Upper lobe of right lung (tissue), 1 donor: ENCODE data around the gene EIF5AL1. TPM values are rescaled to one million over a fixed set of nuclear protein-coding genes. Genes with fewer than 3 reads are reported as not detected.
"Not testable (repeated sequence)": the region's sequence is repeated elsewhere in the genome, so short reads cannot be mapped to it uniquely, and the experiment has no call there.

ENCODE experiments used
- ATAC-seq: fragments of 200-7000 bp; cut with Tn5 transposase; one replicate; pipeline ENCODE4 v1.9.1; 2020; ENCODE audit warnings: mild to moderate bottlenecking, moderate library complexity
- DNase-seq: peaks from one replicate; pipeline ENCODE4 v3.0.0-alpha.2; 2020
- H3K27ac ChIP-seq: fragments of 200-600 bp; one replicate; pipeline ENCODE4 v1.8.0; 2022
- H3K27me3 ChIP-seq: fragments of 200-600 bp; one replicate; pipeline ENCODE4 v1.8.0; 2022; ENCODE audit warnings: mild to moderate bottlenecking
- H3K36me3 ChIP-seq: fragments of 200-600 bp; one replicate; pipeline ENCODE4 v1.8.0; 2022
- H3K4me1 ChIP-seq: fragments of 200-600 bp; one replicate; pipeline ENCODE4 v1.8.0; 2022
- H3K4me3 ChIP-seq: fragments of 200-600 bp; one replicate; pipeline ENCODE4 v1.8.0; 2022; ENCODE audit warnings: mild to moderate bottlenecking
- H3K9me3 ChIP-seq: fragments of 200-600 bp; one replicate; pipeline ENCODE4 v1.8.0; 2022
- CTCF ChIP-seq: fragments of 200-600 bp; IDR thresholded peaks from one replicate; pipeline ENCODE4 v1.8.0; 2022; ENCODE audit warnings: antibody characterized with exemption
- intact Hi-C: fragments of 100-400 bp; cut with DNase I; formaldehyde crosslinking; loops from one replicate; pipeline ENCODE4 v1.11.0; 2022
- long read RNA-seq: library from polyadenylated mRNA; unstranded; transcript quantifications from one replicate; pipeline ENCODE4 v2.0.0, GENCODE V29; 2021
- total RNA-seq: library from RNA; stranded (reverse); fragmentation: NEBNext Ultra II Directional; extraction: Animal tissue kit (Norgen Biotek cat#: 25700); gene quantifications from one replicate; pipeline ENCODE4 v1.2.1, GENCODE V29; 2021
- donor health status: DM: no; HTN: yes; CAD: no; lungs with severe emphysema.

EIF5AL1 gene
- total RNA-seq, result 0.14 TPM
- long read RNA-seq, result 0 reads

DNA sequence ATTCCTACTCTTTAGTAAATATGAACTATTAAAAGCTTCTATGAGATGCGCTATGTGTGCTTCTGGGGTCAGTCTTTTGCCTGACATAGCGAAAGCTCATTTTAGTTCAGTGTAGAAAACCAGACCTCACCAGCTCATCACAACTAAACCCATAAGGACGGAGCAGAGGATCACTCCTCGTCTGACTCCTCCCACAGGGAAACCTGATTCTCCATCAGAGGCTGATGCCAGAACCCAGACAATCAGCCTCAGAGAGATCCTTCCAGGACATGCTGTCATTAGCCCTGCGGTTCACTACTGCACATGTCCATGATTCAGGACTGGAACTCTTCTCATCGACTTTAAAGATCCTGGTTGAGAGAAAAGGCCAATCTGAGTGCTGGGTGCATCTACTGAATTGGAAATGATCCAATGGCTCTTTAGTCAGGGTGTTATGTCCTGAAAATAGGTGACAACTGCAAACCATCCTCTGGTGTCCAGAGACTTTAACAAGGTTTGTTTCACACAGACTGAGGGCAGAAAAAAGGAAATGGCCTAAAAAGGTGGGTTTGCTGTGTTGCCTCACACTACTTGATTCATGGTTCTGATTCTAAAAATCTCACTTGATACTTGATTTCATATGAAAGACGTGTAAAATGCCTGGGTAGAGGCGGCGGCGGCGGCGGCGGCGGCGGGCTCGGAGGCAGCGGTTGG lies at the start of gene EIF5AL1:
EIF5AL1 (plus strand) TSS at position 643 of the 693 bp plus-strand sequence. CDS start 117 bp downstream, outside the sequence.
- H3K27ac ChIP-seq, intact Hi-C loops, H3K4me3 ChIP-seq, H3K27me3 ChIP-seq, ATAC-seq, DNase-seq, H3K9me3 ChIP-seq, H3K36me3 ChIP-seq, H3K4me1 ChIP-seq: not testable (repeated sequence)

DNA sequence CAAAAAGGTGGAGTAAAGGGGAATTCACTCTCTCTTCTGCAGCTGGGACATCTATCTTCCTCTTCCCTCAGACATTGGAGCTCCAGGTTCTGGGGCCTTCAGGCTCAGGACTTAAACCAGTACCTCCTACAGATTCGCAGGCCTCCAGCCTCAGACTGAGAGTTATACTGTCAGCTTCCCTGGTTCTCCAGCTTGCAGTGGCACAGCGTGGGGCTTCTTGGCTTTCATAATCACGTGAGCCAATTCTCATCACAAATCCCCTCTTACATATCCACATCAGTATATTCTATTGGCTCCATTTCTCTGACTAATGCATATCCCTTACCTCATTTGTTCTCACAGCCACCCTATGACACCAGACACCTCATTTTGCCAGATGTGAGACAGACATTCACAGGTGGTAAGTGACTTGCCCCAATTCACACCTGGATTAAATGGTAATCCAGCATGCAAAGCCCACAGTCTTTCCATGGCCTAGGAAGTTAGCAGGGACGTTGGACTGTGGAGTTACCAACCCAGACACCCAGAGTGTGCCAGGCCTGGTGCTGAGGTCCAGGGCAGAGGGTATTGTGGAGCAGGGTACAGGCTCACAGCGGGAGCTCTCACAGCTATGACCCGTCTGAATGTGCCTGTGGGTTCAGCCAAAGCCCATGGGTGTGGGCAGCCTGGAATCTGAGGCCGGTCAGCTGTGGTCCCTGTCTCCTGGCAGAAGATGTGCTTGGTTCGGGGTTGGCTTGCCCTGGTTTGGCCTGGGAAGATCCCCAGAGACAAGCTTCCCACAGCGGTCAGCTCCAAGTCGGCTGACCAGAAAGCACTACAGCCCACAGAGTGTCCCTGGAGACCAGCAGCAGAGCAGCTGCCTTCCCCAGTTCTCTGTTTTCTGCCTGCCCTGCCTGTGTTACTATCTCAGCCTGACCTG lies 48.5 kb upstream of the EIF5AL1 start:
- ATAC-seq (no peak), DNase-seq (no peak)
- intact Hi-C loops, result no loop called here
- Histone ChIP-seq H3K9me3 (no peaks in the 10 kb centered on the region), H3K27me3 (no peaks in the 10 kb centered on the region), H3K4me1 (peaks cover 13% of the 10 kb centered on the region), H3K27ac (no peak overlapping the region), H3K36me3 (no peaks in the 10 kb centered on the region), H3K4me3 (no peak overlapping the region)
- no peak for TF ChIP-seq CTCF

- Histone ChIP-seq H3K4me3 (no peak overlapping the region), H3K9me3 (no peaks in the 10 kb centered on the region), H3K4me1 (peaks cover 13% of the 10 kb centered on the region), H3K27me3 (no peaks in the 10 kb centered on the region), H3K27ac (no peak overlapping the region), H3K36me3 (no peaks in the 10 kb centered on the region)
- no peak for DNase-seq
- no peak for ATAC-seq
- intact Hi-C loops, result loop anchor here (5.0 kb wide), 1 partner anchor 93 kb away; no protein-coding TSS in a partner anchor
- no peak for TF ChIP-seq CTCF
Observed at GRCh38 chr10:79465341-79465740, 47.0 kb upstream of the EIF5AL1 start.

GRCh38 chr10:79468015-79468560 lies 44.2 kb upstream of the EIF5AL1 start:
- peak; percentile 49 for ATAC-seq
- Histone ChIP-seq H3K36me3 (no peaks in the 10 kb centered on the region), H3K27ac (peak overlapping the region; percentile 65), H3K4me3 (no peak overlapping the region), H3K9me3 (no peaks in the 10 kb centered on the region), H3K27me3 (no peaks in the 10 kb centered on the region), H3K4me1 (peaks cover 13% of the 10 kb centered on the region)
- TF ChIP-seq CTCF, result no peak
- no peak for DNase-seq
- intact Hi-C loops, result loop anchor here (5.0 kb wide), 1 partner anchor 96 kb away; no protein-coding TSS in a partner anchor

DNA sequence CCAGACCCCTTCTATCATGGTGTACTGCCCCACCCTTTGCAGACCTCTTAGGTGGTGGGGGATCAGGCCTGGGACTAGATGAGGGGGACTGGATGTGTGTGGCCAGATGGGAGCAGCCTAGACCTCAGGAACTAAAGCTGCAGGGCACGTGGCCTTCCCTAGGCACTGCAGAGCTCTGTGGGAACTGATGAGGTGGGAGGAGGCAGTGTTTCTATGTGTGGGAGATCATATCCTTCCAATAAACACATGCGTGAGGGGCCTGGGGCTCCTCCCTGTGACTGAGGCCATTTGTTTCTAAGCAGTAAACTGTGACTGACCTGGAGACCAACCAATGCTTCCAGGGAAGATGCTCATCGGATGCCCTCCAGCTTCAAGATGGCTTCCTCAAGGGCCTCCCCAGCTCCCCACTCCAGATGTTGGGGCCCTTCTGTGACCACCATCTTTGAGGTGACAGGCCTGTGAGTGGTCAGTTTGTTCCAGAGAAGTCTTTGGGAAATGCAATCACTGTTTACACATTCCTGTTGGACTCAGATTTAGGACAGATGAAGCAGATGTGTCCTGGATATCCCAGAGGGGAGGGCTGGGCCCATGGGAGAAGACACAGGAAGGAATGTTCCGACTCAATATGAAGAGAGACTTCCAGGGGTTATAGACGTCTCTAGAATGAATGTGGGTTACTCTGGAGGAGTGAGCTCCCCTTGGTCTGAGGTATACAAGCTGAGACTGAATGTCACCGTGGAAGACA lies 43.3 kb upstream of the EIF5AL1 start:
- Histone ChIP-seq H3K4me1 (peaks cover 13% of the 10 kb centered on the region), H3K27ac (peak overlapping the region; percentile 17), H3K36me3 (no peaks in the 10 kb centered on the region), H3K9me3 (no peaks in the 10 kb centered on the region), H3K4me3 (no peak overlapping the region), H3K27me3 (no peaks in the 10 kb centered on the region)
- DNase-seq (no peak), ATAC-seq (no peak)
- intact Hi-C loops, result loop anchor here (5.0 kb wide), 1 partner anchor 97 kb away; no protein-coding TSS in a partner anchor
- no peak for TF ChIP-seq CTCF
